GM12878 (cell line): ENCODE measurements around the gene DAZAP2. TPM values are rescaled to one million over a fixed set of nuclear protein-coding genes. Genes with fewer than 3 reads are reported as not detected.

Experiments
- ATAC-seq: fragments of 200-7000 bp; cut with Tn5 transposase; 3 replicates; pipeline ENCODE4 v1.9.1; 2020; ENCODE audit warnings: mild to moderate bottlenecking, moderate library complexity
- BruUV-seq: library from RNA; stranded (reverse); fragments of 400-500 nt; replicated peaks from 2 replicates; lab custom pipeline; 2021; lab: Mats Ljungman, UMichigan
- CTCF ChIA-PET: fragments of 300-600 bp; sonication (Branson Sonifier 250); formaldehyde crosslinking; extraction: SDS; loops from one replicate; lab custom pipeline; 2021; ENCODE audit warnings: inconsistent platforms; lab: Yijun Ruan, JAX
- POLR2A ChIA-PET: fragments of 350-600 bp; formaldehyde crosslinking; extraction: SDS; loops from one replicate; lab custom pipeline; 2021; ENCODE audit warnings: inconsistent platforms; lab: Charles Lee
- RAD21 ChIA-PET: fragments of 300-600 bp; sonication (Branson Sonifier 250); formaldehyde crosslinking; loops from one replicate; lab custom pipeline; 2023; ENCODE audit warnings: antibody characterized with exemption; ENCODE audit not compliant: unreplicated experiment; lab: Charles Lee
- SMC1A ChIA-PET: fragments of 300-600 bp; sonication (Branson Sonifier 250); formaldehyde crosslinking; loops from one replicate; lab custom pipeline; 2023; ENCODE audit not compliant: unreplicated experiment, uncharacterized antibody; lab: Charles Lee
- DNase-seq: peaks from one replicate; pipeline ENCODE4 v3.0.0-alpha.2; 2011; ENCODE audit warnings: low read depth, low spot score
- FAIRE-seq: peaks from 3 replicates; lab custom pipeline; 2011; peaks lifted over from hg19 to GRCh38; lab: Jason Lieb, UNC
- H2AFZ ChIP-seq: 2 replicates; pipeline ENCODE4 v1.6.0; 2011; ENCODE audit warnings: low read depth, low read length, control low read depth; ENCODE audit not compliant: control insufficient read depth
- H3K27ac ChIP-seq: 2 replicates; pipeline ENCODE4 v1.5.1; 2011; ENCODE audit warnings: control low read depth; ENCODE audit not compliant: control insufficient read depth, insufficient read depth
- H3K27me3 ChIP-seq, 2 experiments: replicated peaks in 1 of 2; 2 replicates each; pipeline versions ENCODE4 v1.6.0 to v1.6.1; 2011; ENCODE audit warnings: low read length in 1 of 2; ENCODE audit not compliant: control insufficient read depth in 2 of 2, insufficient read depth in 2 of 2
- H3K36me3 ChIP-seq, 2 experiments: 2 replicates each; pipeline ENCODE4 v1.5.1; 2011; ENCODE audit warnings: low read length in 1 of 2; ENCODE audit not compliant: control insufficient read depth in 2 of 2, insufficient read depth in 2 of 2
- H3K4me1 ChIP-seq: 2 replicates; pipeline ENCODE4 v1.6.1; 2011; ENCODE audit warnings: mild to moderate bottlenecking, low read length, moderate library complexity, mixed read lengths; ENCODE audit not compliant: control insufficient read depth, insufficient read depth
- H3K4me2 ChIP-seq: 2 replicates; pipeline ENCODE4 v1.6.0; 2011; ENCODE audit warnings: control low read depth; ENCODE audit not compliant: control insufficient read depth, insufficient read depth
- H3K4me3 ChIP-seq: fragments of 200-600 bp; sonication (generic); 2 replicates; pipeline ENCODE4 v1.5.1; 2016
- H3K79me2 ChIP-seq: 2 replicates; pipeline ENCODE4 v1.6.0; 2011; ENCODE audit warnings: low read length; ENCODE audit not compliant: control insufficient read depth, insufficient read depth
- H3K9ac ChIP-seq: 2 replicates; pipeline ENCODE4 v1.8.0; 2011; ENCODE audit warnings: low read length, control low read depth, mixed read lengths; ENCODE audit not compliant: control insufficient read depth, insufficient read depth
- H3K9me3 ChIP-seq: replicated peaks from 3 replicates; pipeline ENCODE4 v1.5.1; 2011; ENCODE audit warnings: mild to moderate bottlenecking, low read length; ENCODE audit not compliant: control insufficient read depth, insufficient read depth
- H4K20me1 ChIP-seq: 2 replicates; pipeline ENCODE4 v1.6.0; 2011; ENCODE audit not compliant: control insufficient read depth, insufficient read depth
- ASH2L ChIP-seq: fragments of 300-600, 200-600 bp; sonication (generic); IDR thresholded peaks from 2 replicates; pipeline ENCODE4 v1.6.1; 2017; ENCODE audit warnings: low read depth, mild to moderate bottlenecking, borderline replicate concordance
- BCL11A ChIP-seq: IDR thresholded peaks from 2 replicates; pipeline ENCODE4 v1.6.1; 2011; ENCODE audit warnings: low read depth, low read length
- CBX3 ChIP-seq: fragments of 200-600 bp; sonication (generic); IDR thresholded peaks from 2 replicates; pipeline ENCODE4 v1.6.1; 2016; ENCODE audit warnings: low read depth, borderline replicate concordance
- CREM ChIP-seq: IDR thresholded peaks from 2 replicates; pipeline ENCODE4 v1.6.1; 2014; ENCODE audit warnings: antibody characterized with exemption, low read depth
- CTCF ChIP-seq, 3 experiments: IDR thresholded peaks in 2 of 3; conservative IDR thresholded peaks in 1 of 3; 2 replicates each; pipeline ENCODE4 v1.5.1; 2011; ENCODE audit warnings: low read depth in 3 of 3, low read length in 3 of 3, mild to moderate bottlenecking in 3 of 3, control low read depth in 2 of 3, moderate library complexity in 2 of 3, inconsistent platforms in 1 of 3, mixed read lengths in 1 of 3; ENCODE audit not compliant: control insufficient read depth in 2 of 3, insufficient read depth in 1 of 3; ENCODE audit errors: extremely low read depth in 1 of 3
- FOS ChIP-seq: IDR thresholded peaks from 3 replicates; pipeline ENCODE4 v1.6.1; 2011; ENCODE audit warnings: borderline replicate concordance; ENCODE audit not compliant: insufficient read length; ENCODE audit errors: extremely low read depth
- IKZF1 ChIP-seq: fragments of 450-650 bp; conservative IDR thresholded peaks from 2 replicates; pipeline ENCODE4 v1.6.1; 2017; ENCODE audit warnings: antibody characterized with exemption, mild to moderate bottlenecking
- JUNB ChIP-seq: IDR thresholded peaks from 2 replicates; pipeline ENCODE4 v1.6.1; 2016; ENCODE audit warnings: antibody characterized with exemption, mild to moderate bottlenecking
- KDM1A ChIP-seq: fragments of 200-600 bp; sonication (generic); IDR thresholded peaks from 2 replicates; pipeline ENCODE4 v1.6.1; 2016; ENCODE audit warnings: borderline replicate concordance
- MEF2B ChIP-seq: fragments of 450-650 bp; IDR thresholded peaks from 2 replicates; pipeline ENCODE4 v1.6.1; 2018; ENCODE audit warnings: mild to moderate bottlenecking, moderate library complexity; ENCODE audit not compliant: partially characterized antibody, poor library complexity, severe bottlenecking
- MTA3 ChIP-seq: IDR thresholded peaks from 2 replicates; pipeline ENCODE4 v1.6.1; 2012; ENCODE audit warnings: low read length, inconsistent platforms, borderline replicate concordance
- NBN ChIP-seq: fragments of 450-650 bp; IDR thresholded peaks from 2 replicates; pipeline ENCODE4 v1.6.1; 2016
- PAX8 ChIP-seq: fragments of 450-650 bp; IDR thresholded peaks from 2 replicates; pipeline ENCODE4 v1.6.1; 2017; ENCODE audit warnings: mild to moderate bottlenecking, moderate library complexity
- PKNOX1 ChIP-seq: fragments of 450-650 bp; IDR thresholded peaks from 2 replicates; pipeline ENCODE4 v1.6.1; 2016; ENCODE audit warnings: mild to moderate bottlenecking
- POLR2A ChIP-seq: IDR thresholded peaks from 2 replicates; pipeline ENCODE4 v1.6.1; 2011; ENCODE audit warnings: low read depth, mild to moderate bottlenecking, low read length
- TCF7 ChIP-seq: IDR thresholded peaks from 2 replicates; pipeline ENCODE4 v1.6.1; 2014; ENCODE audit warnings: antibody characterized with exemption, borderline replicate concordance
- USF2 ChIP-seq: IDR thresholded peaks from 2 replicates; pipeline ENCODE4 v1.6.1; 2011; ENCODE audit warnings: low read depth, low read length, improper control_type of control experiment, borderline replicate concordance
- WGBS: methylation state at CpG from one replicate; pipeline ENCODE4 v1.1.6; 2016; ENCODE audit warnings: low lambda C conversion rate; ENCODE audit not compliant: insufficient replicate concordance, insufficient coverage; ENCODE audit errors: missing lambda C conversion rate; 5-methylcytosine and 5-hydroxymethylcytosine counted together
- in situ Hi-C: fragments of 300-500 bp; cut with MboI; formaldehyde crosslinking; loops from 9 replicates; pipeline ENCODE4 v1.14.3; 2018; ENCODE audit warnings: mixed read lengths
- intact Hi-C: fragments of 100-400 bp; cut with micrococcal nuclease; formaldehyde crosslinking; loops from one replicate; pipeline ENCODE4 v1.14.2; 2022; ENCODE audit not compliant: unreplicated experiment
- polyA plus RNA-seq, 11 experiments: library from polyadenylated mRNA; depleted of rRNA in 4 of 11; unstranded in 6 of 11; stranded (reverse) in 5 of 11; fragments of >200 nt; fragmentation: Nextera tagmentation in 4 of 11; fragmentation: Illumina TruSeq in 1 of 11; extraction: Ambion mirVana in 4 of 11; extraction: Trizol in 1 of 11; gene quantifications; 1 replicate in 1 of 11; 2 replicates in 10 of 11; pipeline versions ENCODE4 v1.2.1 to v1.2.3, GENCODE V29; 2011 to 2016; ENCODE audit warnings: inconsistent platforms in 2 of 11, missing spikeins in 2 of 11, low read depth in 1 of 11
- total RNA-seq, 4 experiments: library from RNA; depleted of rRNA in 3 of 4; stranded (reverse); fragments of >200 nt in 3 of 4; fragmentation: Illumina TruSeq in 1 of 4; extraction: Trizol in 1 of 4; gene quantifications; 2 replicates each; pipeline versions ENCODE4 v1.2.1 to v1.2.3, GENCODE V29; 2013 to 2021

The DAZAP2 gene
- total and polyA plus RNA-seq, 10 of the 15 experiments (the other 5 are each of a cell fraction or from before 2014, with no cell fraction given): 71.0 to 267 (median 158) TPM

- TF ChIP-seq IKZF1 (no peak), POLR2A (no peak), MTA3 (no peak)
These were observed 39.2 kb upstream of the DAZAP2 start (continued) for GRCh38 chr12:51199366-51199945.

- in situ Hi-C loops: no loop called here
- Histone ChIP-seq H3K36me3 (no peaks in the 10 kb centered on the region), H3K4me1 (no peaks in the 10 kb centered on the region; the same call in 1 of the 2 replicates), H4K20me1 (no peaks in the 10 kb centered on the region), H3K79me2 (no peaks in the 10 kb centered on the region), H3K4me3 (no peak overlapping the region), H3K27ac (no peak overlapping the region), H3K4me2 (no peak overlapping the region), H2AFZ (no peak overlapping the region), H3K9ac (no peak overlapping the region), H3K9me3 (no peaks in the 10 kb centered on the region), H3K27me3 (no peaks in the 10 kb centered on the region)
- TF ChIP-seq KDM1A: no peak
- no peak for TF ChIP-seq CBX3
- TF ChIP-seq ASH2L: no peak
- no peak for TF ChIP-seq NBN
- TF ChIP-seq CREM: no peak
- TF ChIP-seq JUNB: no peak
- no peak for TF ChIP-seq TCF7
- TF ChIP-seq PAX8: no peak
- TF ChIP-seq BCL11A: no peak
- no peak for TF ChIP-seq PKNOX1
- TF ChIP-seq USF2: no peak
- no peak for TF ChIP-seq MTA3
- TF ChIP-seq FOS: no peak
- no peak for TF ChIP-seq CTCF (IDR thresholded peaks at IDR 0.05 in 2 of 3, conservative IDR thresholded peaks at IDR 0.05 in 1 of 3; ENCODE audit: control insufficient read depth in 2 of 3, extremely low read depth in 1 of 3, insufficient read depth in 1 of 3, low read depth in 3 of 3, low read length in 3 of 3)
- TF ChIP-seq MEF2B: no peak
- intact Hi-C loops: no loop called here
- FAIRE-seq (no peak), ATAC-seq (no peak), DNase-seq (no peak)
- SMC1A ChIA-PET: no interaction called here
- POLR2A ChIA-PET: no interaction called here
- RAD21 ChIA-PET: no interaction called here
- BruUV-seq: no TSS peak
- 60% methylated on average over 7 of the region's 7 CpGs for WGBS
- CTCF ChIA-PET: interaction anchor here (0.7 kb wide), 1 partner anchor 11 kb away, joined by 3 read pairs; no protein-coding TSS in a partner anchor
These were observed 38.5 kb upstream of the DAZAP2 start for GRCh38 chr12:51200156-51200555.
